Fibroblast of lung (primary cell): ENCODE measurements around the gene SLF2.

Experiments used
- EZH2 ChIP-seq: IDR thresholded peaks from 2 replicates; pipeline ENCODE4 v1.5.1; 2012; ENCODE audit warnings: low read length, control low read depth, mild to moderate bottlenecking; ENCODE audit errors: missing control alignments
- TF ChIP-seq, protein P1 (sequence below), 2 donors: IDR thresholded peaks in 1 of 2; conservative IDR thresholded peaks in 1 of 2; 1 replicate in 1 of 2; 2 replicates in 1 of 2; pipeline ENCODE4 v1.5.1; 2011 to 2012; ENCODE audit warnings: low read length in 2 of 2, control low read depth in 1 of 2, inconsistent platforms in 1 of 2, low read depth in 1 of 2, mild to moderate bottlenecking in 1 of 2

DNA sequence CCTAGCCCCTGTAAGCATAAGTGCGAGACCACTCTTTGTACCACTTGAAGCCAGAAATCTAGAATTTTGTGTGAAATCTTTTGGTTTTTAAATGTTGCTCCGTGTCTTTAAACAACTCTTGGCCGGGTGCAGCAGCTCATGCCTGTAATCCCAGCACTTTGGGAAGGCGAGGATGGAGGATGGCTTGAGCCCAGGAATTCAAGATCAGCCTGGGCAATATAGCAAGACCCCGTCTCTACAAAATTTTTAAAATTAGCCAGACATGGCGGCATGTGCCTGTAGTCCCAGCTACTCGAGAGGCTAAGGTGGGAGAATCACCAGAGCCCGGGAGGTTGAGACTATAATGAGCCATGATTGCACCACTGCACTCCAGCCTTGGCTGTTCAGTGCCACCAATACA, 4.4 kb upstream of the SLF2 start:
- TF ChIP-seq, protein P1, sequence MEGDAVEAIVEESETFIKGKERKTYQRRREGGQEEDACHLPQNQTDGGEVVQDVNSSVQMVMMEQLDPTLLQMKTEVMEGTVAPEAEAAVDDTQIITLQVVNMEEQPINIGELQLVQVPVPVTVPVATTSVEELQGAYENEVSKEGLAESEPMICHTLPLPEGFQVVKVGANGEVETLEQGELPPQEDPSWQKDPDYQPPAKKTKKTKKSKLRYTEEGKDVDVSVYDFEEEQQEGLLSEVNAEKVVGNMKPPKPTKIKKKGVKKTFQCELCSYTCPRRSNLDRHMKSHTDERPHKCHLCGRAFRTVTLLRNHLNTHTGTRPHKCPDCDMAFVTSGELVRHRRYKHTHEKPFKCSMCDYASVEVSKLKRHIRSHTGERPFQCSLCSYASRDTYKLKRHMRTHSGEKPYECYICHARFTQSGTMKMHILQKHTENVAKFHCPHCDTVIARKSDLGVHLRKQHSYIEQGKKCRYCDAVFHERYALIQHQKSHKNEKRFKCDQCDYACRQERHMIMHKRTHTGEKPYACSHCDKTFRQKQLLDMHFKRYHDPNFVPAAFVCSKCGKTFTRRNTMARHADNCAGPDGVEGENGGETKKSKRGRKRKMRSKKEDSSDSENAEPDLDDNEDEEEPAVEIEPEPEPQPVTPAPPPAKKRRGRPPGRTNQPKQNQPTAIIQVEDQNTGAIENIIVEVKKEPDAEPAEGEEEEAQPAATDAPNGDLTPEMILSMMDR (conservative IDR thresholded peaks at IDR 0.05 in 1 of 2, IDR thresholded peaks at IDR 0.05 in 1 of 2; ENCODE audit: low read depth in 1 of 2, low read length in 2 of 2) = no peak
- no peak for TF ChIP-seq EZH2
